ENCODE measurements around the gene GATA5.

GRCh38 chr20:62504323-62504722 is 28.5 kb upstream of the GATA5 start:
- TF ChIP-seq POLR2AphosphoS5 (IDR thresholded peaks at IDR 0.05; ENCODE audit: low read depth, low read length) (no peak), POLR2A (IDR thresholded peaks at IDR 0.05; ENCODE audit: low read depth, low read length) (no peak)

Measured in GM12892 (cell line).